Lower leg skin (tissue), 3 donors: ENCODE data around the gene SYF2.

Experiments used
- POLR2A ChIP-seq, 2 donors: fragments of 450-650 bp; IDR thresholded peaks; one replicate each; pipeline ENCODE4 v1.6.1; 2016 to 2017; ENCODE audit warnings: antibody characterized with exemption in 2 of 2, mild to moderate bottlenecking in 1 of 2, moderate library complexity in 1 of 2
- TF ChIP-seq, protein P1 (sequence below), 3 donors: fragments of 450-650 bp; IDR thresholded peaks; one replicate each; pipeline ENCODE4 v1.5.1; 2016; ENCODE audit warnings: antibody characterized with exemption in 3 of 3, mild to moderate bottlenecking in 3 of 3, moderate library complexity in 2 of 3

DNA sequence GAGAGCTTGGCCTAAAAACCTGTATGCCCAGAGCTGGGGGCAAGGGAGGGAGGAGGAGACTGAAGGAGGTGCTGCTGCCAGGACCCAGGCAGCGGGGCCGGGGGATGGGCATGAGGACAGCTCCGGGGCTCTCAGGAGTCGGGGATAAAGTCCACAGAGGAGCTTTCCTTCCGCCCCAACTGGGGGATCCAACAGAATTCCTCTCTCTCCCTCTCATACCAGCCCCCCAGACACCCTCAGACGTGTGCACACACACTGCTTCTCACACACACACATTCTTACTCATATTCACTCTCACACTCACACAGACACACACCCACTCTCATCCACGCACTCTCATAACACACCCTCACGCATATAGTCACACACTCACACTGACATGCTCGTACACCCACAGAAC lies 39.1 kb downstream of the SYF2 start:
- TF ChIP-seq, protein P1, sequence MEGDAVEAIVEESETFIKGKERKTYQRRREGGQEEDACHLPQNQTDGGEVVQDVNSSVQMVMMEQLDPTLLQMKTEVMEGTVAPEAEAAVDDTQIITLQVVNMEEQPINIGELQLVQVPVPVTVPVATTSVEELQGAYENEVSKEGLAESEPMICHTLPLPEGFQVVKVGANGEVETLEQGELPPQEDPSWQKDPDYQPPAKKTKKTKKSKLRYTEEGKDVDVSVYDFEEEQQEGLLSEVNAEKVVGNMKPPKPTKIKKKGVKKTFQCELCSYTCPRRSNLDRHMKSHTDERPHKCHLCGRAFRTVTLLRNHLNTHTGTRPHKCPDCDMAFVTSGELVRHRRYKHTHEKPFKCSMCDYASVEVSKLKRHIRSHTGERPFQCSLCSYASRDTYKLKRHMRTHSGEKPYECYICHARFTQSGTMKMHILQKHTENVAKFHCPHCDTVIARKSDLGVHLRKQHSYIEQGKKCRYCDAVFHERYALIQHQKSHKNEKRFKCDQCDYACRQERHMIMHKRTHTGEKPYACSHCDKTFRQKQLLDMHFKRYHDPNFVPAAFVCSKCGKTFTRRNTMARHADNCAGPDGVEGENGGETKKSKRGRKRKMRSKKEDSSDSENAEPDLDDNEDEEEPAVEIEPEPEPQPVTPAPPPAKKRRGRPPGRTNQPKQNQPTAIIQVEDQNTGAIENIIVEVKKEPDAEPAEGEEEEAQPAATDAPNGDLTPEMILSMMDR (IDR thresholded peaks at IDR 0.05), result no peak
- TF ChIP-seq POLR2A (IDR thresholded peaks at IDR 0.05), result no peak
